Vagina (tissue), 2 donors: ENCODE data around the gene CDK5RAP3.

Experiments used
- CTCF ChIP-seq, 3 experiments: fragments of 450-650 bp in 2 of 3; fragments of 200-600 bp in 1 of 3; sonication (generic) in 1 of 3; IDR thresholded peaks; one replicate each; pipeline ENCODE4 v1.5.1; 2017 to 2019; ENCODE audit warnings: antibody characterized with exemption in 3 of 3, mild to moderate bottlenecking in 2 of 3, moderate library complexity in 2 of 3
- POLR2A ChIP-seq, 2 donors: fragments of 450-650 bp; IDR thresholded peaks; one replicate each; pipeline ENCODE4 v1.6.1; 2017; ENCODE audit warnings: antibody characterized with exemption in 2 of 2, mild to moderate bottlenecking in 2 of 2, moderate library complexity in 2 of 2

- TF ChIP-seq CTCF (IDR thresholded peaks at IDR 0.05) (no peak), POLR2A (IDR thresholded peaks at IDR 0.05) (no peak)
These were observed 20.2 kb downstream of the CDK5RAP3 start for GRCh38 chr17:47990962-47991731.
